Measurements from ENCODE around the gene CLCN7.

CLCN7 gene

DNA sequence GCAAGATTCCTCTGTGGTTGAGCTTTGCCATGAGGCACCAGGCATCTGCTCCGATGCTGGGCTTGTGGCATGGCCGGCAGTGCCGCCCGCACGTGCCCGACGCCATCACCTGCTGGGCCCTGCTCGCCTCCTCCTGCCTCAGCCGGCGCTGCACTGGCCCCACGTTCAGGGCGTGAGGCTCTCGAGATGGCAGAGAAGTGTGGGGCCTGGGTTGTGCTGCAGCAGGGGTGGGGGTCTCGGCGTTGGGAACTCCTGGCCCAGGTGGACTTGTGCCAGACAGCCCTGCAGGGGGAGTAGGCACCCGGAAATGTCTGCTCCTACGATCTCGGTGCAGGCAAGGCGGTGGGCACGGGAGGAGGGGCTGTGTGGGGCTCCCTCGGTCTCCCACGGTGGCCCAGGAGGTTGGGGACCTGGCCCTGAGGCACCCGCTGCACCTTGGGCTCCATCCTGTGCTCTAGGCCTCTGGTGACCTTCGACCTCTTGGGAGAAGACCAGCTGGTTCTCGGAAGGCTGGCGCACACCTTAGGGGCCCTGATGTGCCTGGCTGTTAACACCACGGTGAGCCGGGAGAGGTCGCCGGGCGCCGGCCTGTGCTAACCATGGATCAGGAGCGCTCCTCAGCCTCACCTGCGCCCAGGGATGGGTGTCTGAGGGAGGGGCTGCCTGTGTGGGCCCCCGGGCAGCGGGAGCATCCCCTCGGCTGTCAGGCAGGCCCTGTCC is 31.8 kb upstream of the CLCN7 start:
- TF ChIP-seq ZFX (IDR thresholded peaks at IDR 0.05; ENCODE audit: borderline replicate concordance), result no peak
- TF ChIP-seq, protein P1, sequence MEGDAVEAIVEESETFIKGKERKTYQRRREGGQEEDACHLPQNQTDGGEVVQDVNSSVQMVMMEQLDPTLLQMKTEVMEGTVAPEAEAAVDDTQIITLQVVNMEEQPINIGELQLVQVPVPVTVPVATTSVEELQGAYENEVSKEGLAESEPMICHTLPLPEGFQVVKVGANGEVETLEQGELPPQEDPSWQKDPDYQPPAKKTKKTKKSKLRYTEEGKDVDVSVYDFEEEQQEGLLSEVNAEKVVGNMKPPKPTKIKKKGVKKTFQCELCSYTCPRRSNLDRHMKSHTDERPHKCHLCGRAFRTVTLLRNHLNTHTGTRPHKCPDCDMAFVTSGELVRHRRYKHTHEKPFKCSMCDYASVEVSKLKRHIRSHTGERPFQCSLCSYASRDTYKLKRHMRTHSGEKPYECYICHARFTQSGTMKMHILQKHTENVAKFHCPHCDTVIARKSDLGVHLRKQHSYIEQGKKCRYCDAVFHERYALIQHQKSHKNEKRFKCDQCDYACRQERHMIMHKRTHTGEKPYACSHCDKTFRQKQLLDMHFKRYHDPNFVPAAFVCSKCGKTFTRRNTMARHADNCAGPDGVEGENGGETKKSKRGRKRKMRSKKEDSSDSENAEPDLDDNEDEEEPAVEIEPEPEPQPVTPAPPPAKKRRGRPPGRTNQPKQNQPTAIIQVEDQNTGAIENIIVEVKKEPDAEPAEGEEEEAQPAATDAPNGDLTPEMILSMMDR (IDR thresholded peaks at IDR 0.05), result no peak
- H3K27ac ChIP-seq, result no peak overlapping the region

DNA sequence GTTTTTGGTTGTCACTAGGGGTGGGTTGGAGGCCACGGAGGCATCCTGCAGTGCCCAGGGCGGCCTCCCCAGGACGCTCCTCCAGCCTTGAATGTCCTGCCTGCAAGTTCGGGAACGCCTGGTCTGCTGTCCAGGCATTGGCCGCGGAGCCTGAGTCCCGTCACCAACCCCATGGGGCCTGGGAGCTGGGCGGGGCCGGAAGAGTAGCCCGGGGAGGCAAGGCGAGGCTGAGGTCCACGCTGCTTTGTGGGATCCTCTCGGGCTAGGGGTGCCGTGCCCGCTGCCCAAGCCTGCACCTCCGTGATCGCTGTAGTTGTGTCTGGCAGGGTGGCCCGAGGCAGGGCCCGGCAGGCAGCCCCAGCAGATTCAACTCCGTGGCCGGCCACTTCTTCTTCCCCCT is 31.1 kb upstream of the CLCN7 start:
- TF ChIP-seq, protein P1 (IDR thresholded peaks at IDR 0.05), result no peak
- no peak for TF ChIP-seq ZFX (IDR thresholded peaks at IDR 0.05; ENCODE audit: borderline replicate concordance)
- H3K27ac ChIP-seq, result no peak overlapping the region

DNA sequence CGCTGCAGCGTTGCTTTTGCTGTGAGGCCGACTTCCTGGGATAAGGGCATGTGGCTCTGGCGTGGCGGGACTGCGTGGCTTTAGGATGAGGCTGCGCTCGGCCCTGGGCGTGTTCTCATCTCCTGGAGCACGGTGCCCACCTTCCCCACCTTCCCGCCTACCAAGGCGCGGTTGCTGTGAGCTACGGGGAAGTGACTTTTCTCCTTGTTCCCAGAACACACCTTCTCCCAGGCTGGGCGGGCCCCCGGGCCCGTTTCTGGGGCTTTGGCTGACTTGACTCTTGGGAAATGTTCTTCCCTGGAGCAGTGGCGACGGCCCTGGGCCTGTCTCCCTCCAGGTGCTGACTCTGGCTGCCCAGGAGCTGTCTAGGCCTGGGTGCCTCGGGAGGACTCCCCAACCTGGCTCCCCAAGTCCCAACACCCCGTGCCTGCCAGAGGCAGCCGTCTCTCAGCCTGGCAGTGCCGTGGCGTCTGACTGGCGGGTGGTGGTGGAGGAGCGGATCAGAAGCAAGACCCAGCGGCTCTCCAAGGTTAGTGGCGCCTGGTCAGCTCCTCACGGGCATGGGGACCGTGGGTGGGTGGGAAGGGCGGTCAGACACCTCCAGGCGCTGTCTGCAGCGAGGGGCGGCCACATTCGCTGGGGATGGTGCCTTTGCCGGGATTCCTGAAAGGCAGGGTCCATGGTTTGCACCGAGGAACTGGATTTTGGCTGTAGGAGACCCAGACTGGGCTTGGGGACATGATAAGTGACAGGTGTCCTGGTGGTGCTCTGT is 30.4 kb upstream of the CLCN7 start:
- TF ChIP-seq, protein P1 (IDR thresholded peaks at IDR 0.05), result no peak
- no peak for TF ChIP-seq ZFX (IDR thresholded peaks at IDR 0.05; ENCODE audit: borderline replicate concordance)
- H3K27ac ChIP-seq, result no peak overlapping the region

DNA sequence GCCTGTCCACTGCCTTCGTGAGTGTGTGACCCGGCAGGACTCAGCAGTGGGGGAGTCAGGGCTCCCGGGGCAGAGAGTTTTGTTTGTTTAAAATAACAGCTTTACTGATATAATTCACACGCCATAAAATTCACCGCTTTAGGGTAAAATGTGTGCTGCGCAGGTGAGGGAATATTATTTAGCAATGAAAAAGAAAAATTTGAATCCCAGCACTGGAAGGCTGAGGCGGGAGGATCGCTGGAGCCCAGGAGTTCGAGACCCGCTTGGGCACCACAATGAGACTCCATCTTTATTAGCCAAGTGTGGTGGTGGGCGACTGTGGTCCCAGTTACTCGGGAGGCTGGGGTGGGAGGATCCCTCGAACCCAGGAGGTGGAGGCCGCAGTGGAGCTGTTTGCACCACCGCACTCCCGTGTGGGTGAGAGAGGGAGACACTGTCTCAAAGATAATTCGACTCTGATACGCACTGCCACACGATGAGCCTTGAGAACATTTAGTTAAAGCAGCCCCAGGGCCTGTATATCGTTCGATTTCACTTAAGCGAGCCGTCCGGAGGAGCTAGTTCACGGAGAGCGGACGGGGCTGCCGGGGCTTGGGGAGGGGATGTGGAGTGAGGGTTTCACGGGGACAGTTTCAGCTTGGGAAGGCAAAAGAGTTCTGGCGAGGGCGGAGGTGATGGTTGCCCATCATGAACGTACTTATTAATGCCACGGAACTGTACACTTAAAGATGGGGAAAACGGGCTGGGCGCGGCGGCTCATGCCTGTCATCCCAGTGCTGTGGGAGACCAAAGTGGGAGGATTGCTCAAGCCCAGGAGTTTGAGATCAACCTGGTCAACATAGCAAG is 28.5 kb upstream of the CLCN7 start:
- H3K27ac ChIP-seq, result no peak overlapping the region
- TF ChIP-seq, protein P1 (IDR thresholded peaks at IDR 0.05), result no peak
- no peak for TF ChIP-seq ZFX (IDR thresholded peaks at IDR 0.05; ENCODE audit: borderline replicate concordance)

DNA sequence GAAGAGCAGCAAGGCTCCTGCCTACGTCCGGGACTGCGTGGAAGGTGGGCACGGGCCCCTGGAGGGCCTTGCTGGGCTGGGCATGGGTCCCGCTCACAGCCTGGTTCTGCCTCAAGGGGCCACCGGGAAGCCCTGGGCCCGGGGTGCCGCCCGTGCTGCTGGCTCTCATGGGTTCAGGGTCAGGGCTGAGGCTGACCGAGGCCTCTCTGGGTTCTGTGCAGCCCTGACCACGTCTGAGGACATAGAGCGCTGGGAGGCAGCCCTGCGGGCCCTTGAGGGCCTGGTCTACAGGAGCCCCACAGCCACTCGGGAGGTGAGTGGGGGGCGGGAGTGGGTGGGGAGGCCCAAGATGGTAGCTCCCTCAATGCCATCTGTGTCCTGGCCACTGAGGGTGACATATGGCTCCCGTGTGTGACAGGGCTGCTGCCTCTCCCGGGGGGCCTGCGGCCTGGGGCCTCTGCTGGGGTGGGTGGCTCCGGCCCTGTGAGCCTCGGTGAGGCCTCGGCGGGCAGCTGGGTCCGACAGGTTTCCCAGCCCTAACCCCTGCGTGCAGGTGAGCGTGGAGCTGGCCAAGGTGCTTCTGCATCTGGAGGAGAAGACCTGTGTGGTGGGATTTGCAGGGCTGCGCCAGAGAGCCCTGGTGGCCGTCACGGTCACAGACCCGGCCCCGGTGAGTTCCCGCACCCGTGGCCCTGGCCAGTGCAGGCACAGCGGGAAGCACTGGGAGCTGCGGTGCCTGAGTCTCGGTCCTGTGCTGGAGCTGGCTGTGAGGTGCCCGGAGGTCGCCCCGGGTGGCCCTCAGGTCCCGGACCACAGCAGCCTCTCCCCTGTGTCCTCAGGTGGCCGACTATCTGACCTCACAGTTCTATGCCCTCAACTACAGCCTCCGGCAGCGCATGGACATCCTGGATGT is 27.5 kb upstream of the CLCN7 start:
- H3K27ac ChIP-seq, result no peak overlapping the region
- TF ChIP-seq, protein P1 (IDR thresholded peaks at IDR 0.05), result no peak
- no peak for TF ChIP-seq ZFX (IDR thresholded peaks at IDR 0.05; ENCODE audit: borderline replicate concordance)

DNA sequence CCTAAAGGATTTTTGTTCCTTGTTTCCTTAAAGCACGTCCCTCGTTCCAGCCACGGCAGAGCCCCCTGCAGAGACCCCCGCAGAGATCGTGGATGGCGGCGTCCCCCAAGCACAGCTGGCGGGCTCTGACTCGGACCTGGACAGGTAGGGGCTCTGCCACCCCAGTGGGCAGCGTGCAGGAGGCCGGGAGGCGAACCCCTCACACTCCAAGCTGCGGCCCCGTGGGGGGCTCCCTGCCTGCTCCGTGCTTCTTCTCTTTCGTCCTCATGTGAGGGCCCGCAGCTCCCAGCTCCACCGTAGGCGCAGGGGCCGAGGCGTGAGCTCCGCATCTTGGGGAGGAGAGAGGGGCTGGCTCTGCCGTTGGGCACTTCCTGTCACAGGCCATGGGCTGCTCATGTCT is 26.8 kb upstream of the CLCN7 start:
- TF ChIP-seq, protein P1 (IDR thresholded peaks at IDR 0.05), result no peak
- TF ChIP-seq ZFX (IDR thresholded peaks at IDR 0.05; ENCODE audit: borderline replicate concordance), result no peak
- H3K27ac ChIP-seq, result no peak overlapping the region
